GM21447 (cell line): Measurements from ENCODE around the gene APOBR.
"Not testable (repeated sequence)": the region's sequence is repeated elsewhere in the genome, so short reads cannot be mapped to it uniquely, and the experiment has no call there.

Experiments
- ATAC-seq: cut with Tn5 transposase; IDR thresholded peaks from one replicate; pipeline ENCODE4 v1.9.1; 2021; ENCODE audit not compliant: unreplicated experiment

The APOBR gene

DNA sequence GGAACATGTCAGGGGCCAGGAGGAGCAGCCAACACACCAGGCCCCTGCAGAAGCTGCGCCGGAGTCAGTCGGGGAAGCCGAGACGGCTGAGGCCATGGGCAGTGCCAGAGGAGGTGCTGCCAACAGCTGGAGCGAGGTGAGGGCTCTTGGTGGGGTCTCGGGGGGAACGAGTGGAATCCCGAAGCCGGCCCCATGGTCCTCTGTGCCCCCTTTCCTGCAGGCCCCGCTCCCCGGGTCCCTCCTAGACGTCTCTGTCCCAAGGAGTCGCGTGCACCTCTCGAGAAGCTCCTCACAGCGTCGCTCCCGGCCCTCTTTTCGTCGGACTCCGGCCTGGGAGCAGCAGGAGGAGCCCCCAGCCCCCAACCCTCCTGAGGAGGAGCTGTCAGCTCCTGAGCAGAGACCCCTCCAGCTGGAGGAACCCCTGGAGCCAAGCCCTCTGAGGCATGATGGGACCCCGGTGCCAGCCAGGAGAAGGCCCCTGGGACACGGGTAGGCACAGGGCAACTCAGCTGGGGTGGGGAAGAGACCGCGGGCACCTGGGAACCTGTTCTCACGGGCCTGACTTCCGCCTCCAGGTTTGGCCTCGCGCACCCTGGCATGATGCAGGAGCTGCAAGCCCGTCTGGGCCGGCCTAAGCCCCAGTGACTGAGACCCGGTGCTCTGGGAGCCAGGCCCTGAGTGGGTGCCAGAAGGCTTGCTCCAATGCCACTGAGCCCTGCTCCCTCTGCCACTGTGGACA, 3.6 kb downstream of the APOBR start:
- ATAC-seq: no peak

DNA sequence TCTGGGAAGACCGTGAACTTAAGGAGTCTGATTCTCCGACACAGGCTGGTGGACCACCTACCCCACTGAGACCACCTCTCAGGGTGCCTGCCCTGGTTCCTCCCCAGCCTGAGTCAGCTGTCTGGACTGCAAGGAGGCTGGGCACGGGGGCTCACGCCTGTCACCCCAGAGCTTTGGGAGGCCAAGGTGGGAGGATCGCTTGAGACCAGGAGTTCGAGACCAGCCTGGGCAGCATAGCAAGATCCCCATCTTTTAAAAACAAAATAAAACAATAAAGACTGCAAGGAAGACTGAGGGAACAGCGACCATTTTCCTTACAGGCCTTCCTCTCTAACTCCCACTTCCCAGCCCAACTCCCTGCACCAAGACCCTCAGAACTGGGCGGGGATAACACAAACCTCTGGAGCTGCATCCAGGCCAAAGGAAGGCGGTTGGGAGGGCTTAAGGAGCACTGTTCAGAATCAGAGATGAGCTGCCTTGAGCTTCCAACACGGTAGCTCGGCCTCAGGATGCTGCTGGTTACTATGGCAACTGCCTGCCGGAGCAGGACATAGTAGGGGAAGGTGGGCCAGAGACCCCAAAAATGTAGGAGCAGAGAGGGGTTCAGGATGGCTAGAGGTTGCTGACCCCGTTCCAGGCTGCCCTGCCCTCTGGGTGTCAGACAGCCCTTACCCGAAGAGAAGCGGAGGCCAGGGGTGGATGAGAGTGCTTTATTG, 4.4 kb downstream of the APOBR start:
- ATAC-seq: no peak

GRCh38 chr16:28499854-28500253, 5.4 kb downstream of the APOBR start:
- no peak for ATAC-seq

GRCh38 chr16:28500476-28501180, 6.2 kb downstream of the APOBR start:
- ATAC-seq: not testable (repeated sequence)

- no peak for ATAC-seq
Measured at GRCh38 chr16:28501258-28502232, 7.1 kb downstream of the APOBR start.

GRCh38 chr16:28502290-28502689, 7.8 kb downstream of the APOBR start:
- no peak for ATAC-seq

DNA sequence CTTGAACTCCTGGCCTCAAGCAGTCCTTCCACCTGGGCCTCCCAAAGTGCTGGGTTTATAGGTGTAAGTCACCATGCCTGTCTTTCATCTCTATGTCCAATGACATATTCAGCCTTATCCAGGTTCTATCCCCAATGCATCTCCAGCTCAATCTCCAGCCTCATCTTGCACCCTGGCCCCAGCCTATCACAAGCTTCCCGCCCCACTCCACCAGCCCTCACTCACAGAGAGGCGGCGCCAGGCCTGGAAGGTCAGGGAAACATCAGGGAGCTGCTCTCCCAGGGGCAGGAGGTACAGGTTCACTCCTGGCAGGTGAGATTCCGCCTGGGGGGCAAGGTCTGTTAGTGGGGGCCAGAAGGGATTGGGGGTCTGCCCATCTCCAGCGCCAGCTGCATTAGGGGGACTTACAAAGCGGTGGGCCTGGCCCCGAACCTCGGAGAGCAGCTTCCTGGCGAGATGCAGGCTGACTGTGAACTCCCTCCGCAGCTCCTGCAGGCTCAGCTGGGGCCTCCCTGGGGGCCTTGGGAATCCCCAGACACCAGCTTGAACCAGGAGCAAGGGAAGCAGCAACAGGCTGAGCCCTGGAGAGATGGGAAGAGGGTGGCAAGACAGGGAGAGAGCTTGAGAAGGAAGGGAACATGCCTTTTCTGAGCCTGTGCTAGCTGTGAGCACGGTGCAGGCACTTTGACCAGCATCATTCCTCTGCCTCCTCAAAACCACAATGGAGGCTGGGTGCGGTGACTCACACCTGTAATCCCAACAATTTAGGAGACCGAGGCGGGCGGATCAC, 9.2 kb downstream of the APOBR start:
- no peak for ATAC-seq

DNA sequence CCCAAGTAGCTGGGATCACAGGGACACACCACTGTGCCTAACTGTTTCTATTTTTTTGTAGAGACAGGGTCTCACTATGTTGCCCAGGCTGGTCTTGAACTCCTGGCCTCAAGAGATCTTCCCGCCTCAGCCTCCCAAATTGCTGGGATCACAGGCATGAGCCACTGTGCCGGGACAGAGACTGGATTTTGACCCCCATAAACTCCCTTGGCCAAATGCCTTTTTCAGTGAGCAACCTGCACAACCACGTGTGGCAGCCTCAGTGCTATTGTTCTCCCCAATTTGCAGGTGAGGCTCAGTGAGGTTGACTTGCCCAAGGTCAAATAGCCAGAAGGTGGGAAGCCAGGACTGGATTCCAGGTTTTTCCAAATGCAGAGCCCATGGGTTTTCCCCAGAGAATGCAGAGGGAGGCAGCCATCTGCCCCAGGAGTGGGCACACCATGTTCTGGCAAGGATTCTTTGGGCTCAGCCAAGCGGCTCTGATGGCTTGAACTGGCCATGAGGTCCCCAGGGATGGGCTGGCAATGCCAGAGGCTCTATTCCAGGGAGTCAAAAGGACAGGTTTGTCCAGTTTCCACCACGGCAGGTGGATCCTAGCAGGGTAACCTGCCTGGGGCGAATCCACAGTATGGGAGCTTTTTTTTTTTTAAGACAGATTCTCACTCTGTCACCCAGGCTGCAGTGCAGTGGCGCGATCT, 10.4 kb downstream of the APOBR start:
- no peak for ATAC-seq

DNA sequence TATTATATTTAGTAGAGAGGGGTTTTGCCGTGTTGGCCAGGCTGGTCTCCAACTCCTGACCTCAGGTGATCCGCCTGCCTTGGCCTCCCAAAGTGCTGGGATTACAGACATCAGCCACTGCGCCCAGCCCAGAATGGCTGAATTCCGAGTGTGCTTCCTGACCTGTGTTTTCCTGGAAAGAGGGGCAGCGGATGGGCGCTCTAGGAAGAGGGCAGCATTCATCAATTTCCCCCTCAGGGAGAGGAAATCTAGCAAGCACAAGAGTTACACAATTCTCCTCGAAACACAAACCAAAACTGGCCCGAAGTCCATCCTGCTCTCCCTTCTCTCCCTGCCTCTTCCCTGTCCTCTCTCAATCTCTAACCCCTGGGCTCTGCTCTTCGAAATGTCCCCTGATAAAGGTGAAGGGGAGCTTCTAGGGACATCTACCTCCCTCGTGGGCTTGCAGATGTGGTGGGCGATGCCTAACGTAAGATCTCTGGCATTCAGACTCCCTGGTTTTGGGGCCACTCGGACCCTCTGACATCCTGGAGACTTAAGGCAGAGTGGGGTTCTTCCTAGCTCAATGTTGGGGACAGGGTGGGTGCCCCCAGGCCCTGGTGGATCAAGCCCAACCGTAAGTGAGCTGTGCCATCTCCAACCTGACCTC, 11.2 kb downstream of the APOBR start:
- ATAC-seq: no peak

- ATAC-seq: no peak
Measured at GRCh38 chr16:28511031-28511430, 16.6 kb downstream of the APOBR start.

- ATAC-seq: no peak
Measured at GRCh38 chr16:28511801-28512789, 17.7 kb downstream of the APOBR start.

- no peak for ATAC-seq
Measured at GRCh38 chr16:28513484-28514181, 19.2 kb downstream of the APOBR start.

- no peak for ATAC-seq
Measured at GRCh38 chr16:28514246-28514645, 19.8 kb downstream of the APOBR start.

DNA sequence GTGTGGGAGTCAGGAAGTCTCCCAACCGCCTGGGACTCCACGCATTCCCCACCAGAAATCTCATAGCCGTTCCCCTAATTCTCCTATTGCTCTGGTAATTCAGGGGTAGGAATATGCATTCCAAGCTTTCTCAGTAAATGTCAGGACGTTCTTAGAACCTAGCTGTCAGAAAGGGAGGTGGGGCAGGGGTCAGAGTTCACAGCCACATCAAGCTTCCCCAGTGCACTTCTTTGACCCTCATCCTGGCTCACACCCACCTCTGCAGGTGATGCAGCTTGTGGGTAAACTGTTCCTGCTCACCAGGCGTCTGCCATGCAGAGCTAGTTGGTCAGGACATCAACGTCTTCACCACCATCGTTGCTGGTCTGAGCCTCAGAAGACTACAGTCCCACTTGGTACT, 26.2 kb downstream of the APOBR start:
- ATAC-seq: no peak

DNA sequence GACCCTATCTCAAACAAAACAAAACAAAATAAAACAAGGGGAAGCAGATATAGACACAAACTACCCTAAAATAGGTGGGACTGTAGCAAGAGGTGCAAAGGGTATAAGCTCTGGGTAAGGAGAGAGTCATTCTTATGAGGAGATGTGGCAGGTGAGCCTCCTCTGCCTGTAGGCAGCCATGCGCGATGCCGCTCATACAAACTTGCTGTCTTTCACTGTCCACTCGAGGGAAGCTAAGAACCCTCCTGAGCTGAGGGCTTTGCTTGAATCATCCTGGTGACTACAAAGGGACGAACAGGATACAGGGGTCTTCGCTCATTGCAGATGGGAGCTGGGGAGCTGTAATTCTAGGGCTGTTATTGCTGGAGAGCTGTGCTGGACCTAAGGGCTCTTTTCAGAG, 27.0 kb downstream of the APOBR start:
- ATAC-seq: no peak

DNA sequence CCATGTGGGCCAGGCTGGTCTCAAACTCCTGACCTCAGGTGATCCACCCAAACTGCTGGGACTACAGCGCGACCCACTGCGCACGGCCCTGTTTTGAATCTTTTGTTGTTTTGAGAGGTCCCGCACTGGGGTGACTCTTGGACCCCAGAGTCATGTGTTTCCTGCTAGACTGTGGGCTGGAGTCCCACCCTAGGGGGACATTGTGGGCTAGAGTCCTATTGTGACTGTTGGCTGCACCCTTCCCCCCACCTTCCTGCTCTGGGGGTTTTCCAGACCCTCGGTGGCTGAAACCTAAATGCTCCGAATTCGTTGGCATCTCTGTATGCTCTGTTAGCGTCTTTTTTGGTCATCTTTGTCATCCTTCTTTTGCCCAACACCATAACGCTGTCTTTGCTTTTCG, 28.3 kb downstream of the APOBR start:
- ATAC-seq: no peak

DNA sequence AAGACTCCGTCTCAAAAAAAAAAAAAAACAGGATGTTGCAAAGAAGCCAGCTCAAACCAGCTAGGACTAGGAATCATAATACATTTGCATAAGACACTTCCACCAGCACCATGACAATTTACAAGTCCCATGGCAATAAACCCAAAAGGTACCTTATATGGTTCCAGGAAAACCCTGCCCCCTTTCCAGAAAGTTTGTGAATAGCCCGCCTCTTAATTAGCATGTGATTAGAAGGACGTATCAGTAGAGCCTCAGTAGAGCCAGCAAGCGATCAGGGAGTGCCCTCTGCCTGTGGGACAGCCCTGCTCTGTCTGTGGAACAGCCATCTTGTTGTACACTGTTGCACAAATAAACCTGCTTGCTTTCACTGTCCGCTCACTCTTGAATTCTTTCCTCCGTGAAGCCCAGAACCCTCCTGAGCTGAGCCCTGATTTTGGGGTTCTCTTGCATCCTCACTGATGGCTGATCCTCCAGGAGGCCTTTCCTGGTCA, 30.3 kb downstream of the APOBR start:
- no peak for ATAC-seq
